MG63 (cell line): ENCODE measurements around the gene DYNC2LI1. TPM values are rescaled to one million over a fixed set of nuclear protein-coding genes. Genes with fewer than 3 reads are reported as not detected.

Source experiments
- DNase-seq: peaks from one replicate; pipeline ENCODE4 v3.0.0-alpha.2; 2020
- H3K27me3 ChIP-seq: fragments of 250-450 bp; sonication (Bioruptor Pico); 2 replicates; pipeline ENCODE4 v1.5.1; 2020; ENCODE audit warnings: mild to moderate bottlenecking, moderate library complexity
- H3K36me3 ChIP-seq: fragments of 250-450 bp; sonication (Bioruptor Pico); 2 replicates; pipeline ENCODE4 v1.5.1; 2020; ENCODE audit warnings: mild to moderate bottlenecking, moderate library complexity
- H3K4me3 ChIP-seq: fragments of 250-450 bp; sonication (Bioruptor Pico); 2 replicates; pipeline ENCODE4 v1.5.1; 2020; ENCODE audit warnings: mild to moderate bottlenecking, moderate library complexity
- H3K9me3 ChIP-seq: fragments of 250-450 bp; sonication (Bioruptor Pico); 2 replicates; pipeline ENCODE4 v1.5.1; 2020; ENCODE audit warnings: mild to moderate bottlenecking, moderate library complexity
- total RNA-seq: library from RNA; depleted of rRNA; stranded (reverse); fragments of >200 nt; shearing (Covaris generic); gene quantifications from 2 replicates; pipeline ENCODE4 v1.2.3, GENCODE V29; 2014; ENCODE audit warnings: low replicate concordance

The DYNC2LI1 gene
- total RNA-seq, 1 experiment from 2014 or later: 22.4 TPM

- Histone ChIP-seq H3K4me3 (no peak overlapping the region), H3K36me3 (no peaks in the 10 kb centered on the region), H3K27me3 (no peaks in the 10 kb centered on the region), H3K9me3 (no peaks in the 10 kb centered on the region)
- DNase-seq: no peak
Observed at GRCh38 chr2:43752302-43752701, 21.5 kb upstream of the DYNC2LI1 start.

- Histone ChIP-seq H3K27me3 (no peaks in the 10 kb centered on the region), H3K4me3 (no peak overlapping the region), H3K36me3 (no peaks in the 10 kb centered on the region), H3K9me3 (no peaks in the 10 kb centered on the region)
- peak; percentile 4 for DNase-seq
Observed at GRCh38 chr2:43754180-43754579, 19.7 kb upstream of the DYNC2LI1 start.

GRCh38 chr2:43758739-43759138 lies 15.1 kb upstream of the DYNC2LI1 start:
- Histone ChIP-seq H3K36me3 (no peaks in the 10 kb centered on the region), H3K4me3 (no peak overlapping the region), H3K9me3 (no peaks in the 10 kb centered on the region), H3K27me3 (no peaks in the 10 kb centered on the region)
- peak; percentile 4 for DNase-seq

- no peaks in the 10 kb centered on the region for H3K9me3 ChIP-seq
- no peaks in the 10 kb centered on the region for H3K36me3 ChIP-seq
- no peaks in the 10 kb centered on the region for H3K27me3 ChIP-seq
- DNase-seq: peak; percentile 17
- H3K4me3 ChIP-seq: no peak overlapping the region
Observed at GRCh38 chr2:43759195-43759594, 14.6 kb upstream of the DYNC2LI1 start.

GRCh38 chr2:43762286-43762685 lies 11.6 kb upstream of the DYNC2LI1 start:
- DNase-seq: no peak
- H3K36me3 ChIP-seq: no peaks in the 10 kb centered on the region
- no peak overlapping the region for H3K4me3 ChIP-seq
- H3K27me3 ChIP-seq: no peaks in the 10 kb centered on the region
- H3K9me3 ChIP-seq: no peaks in the 10 kb centered on the region; the same call in 1 of the 2 replicates

- Histone ChIP-seq H3K4me3 (no peak overlapping the region), H3K27me3 (no peaks in the 10 kb centered on the region), H3K9me3 (no peaks in the 10 kb centered on the region; the same call in 1 of the 2 replicates), H3K36me3 (no peaks in the 10 kb centered on the region)
- no peak for DNase-seq
Observed at GRCh38 chr2:43763091-43763490, 10.7 kb upstream of the DYNC2LI1 start.

GRCh38 chr2:43764086-43764705 lies 9.6 kb upstream of the DYNC2LI1 start:
- Histone ChIP-seq H3K4me3 (no peak overlapping the region), H3K9me3 (no peaks in the 10 kb centered on the region; the same call in 1 of the 2 replicates), H3K27me3 (no peaks in the 10 kb centered on the region), H3K36me3 (no peaks in the 10 kb centered on the region)
- DNase-seq: no peak

- no peak overlapping the region for H3K4me3 ChIP-seq
- H3K9me3 ChIP-seq: no peaks in the 10 kb centered on the region; the same call in 1 of the 2 replicates
- DNase-seq: no peak
- H3K27me3 ChIP-seq: no peaks in the 10 kb centered on the region
- H3K36me3 ChIP-seq: no peaks in the 10 kb centered on the region
Observed at GRCh38 chr2:43766006-43766405, 7.8 kb upstream of the DYNC2LI1 start.

GRCh38 chr2:43774617-43775016 lies 778 bp downstream of the DYNC2LI1 start:
- Histone ChIP-seq H3K9me3 (no peaks in the 10 kb centered on the region), H3K4me3 (peak overlapping the region; percentile 92), H3K36me3 (no peaks in the 10 kb centered on the region; the same call in 1 of the 2 replicates), H3K27me3 (no peaks in the 10 kb centered on the region)
- no peak for DNase-seq

GRCh38 chr2:43776324-43776723 lies 2.5 kb downstream of the DYNC2LI1 start:
- Histone ChIP-seq H3K36me3 (no peaks in the 10 kb centered on the region; the same call in 1 of the 2 replicates), H3K4me3 (no peak overlapping the region), H3K9me3 (no peaks in the 10 kb centered on the region), H3K27me3 (no peaks in the 10 kb centered on the region)
- DNase-seq: no peak

- no peak for DNase-seq
- H3K9me3 ChIP-seq: no peaks in the 10 kb centered on the region
Observed at GRCh38 chr2:43777306-43777926, 3.6 kb downstream of the DYNC2LI1 start.

GRCh38 chr2:43778233-43778632 lies 4.4 kb downstream of the DYNC2LI1 start:
- Histone ChIP-seq H3K36me3 (no peaks in the 10 kb centered on the region; the same call in 1 of the 2 replicates), H3K4me3 (no peak overlapping the region), H3K27me3 (no peaks in the 10 kb centered on the region), H3K9me3 (no peaks in the 10 kb centered on the region)
- DNase-seq: peak; percentile 67

More at GRCh38 chr2:43777306-43777926, 3.6 kb downstream of the DYNC2LI1 start:
- Histone ChIP-seq H3K36me3 (no peaks in the 10 kb centered on the region; the same call in 1 of the 2 replicates), H3K4me3 (no peak overlapping the region), H3K27me3 (no peaks in the 10 kb centered on the region)

- H3K4me3 ChIP-seq: no peak overlapping the region
- no peaks in the 10 kb centered on the region for H3K9me3 ChIP-seq
- no peaks in the 10 kb centered on the region for H3K27me3 ChIP-seq
- no peak for DNase-seq
- H3K36me3 ChIP-seq: no peaks in the 10 kb centered on the region; the same call in 1 of the 2 replicates
Observed at GRCh38 chr2:43787895-43788294, 14.1 kb downstream of the DYNC2LI1 start.

GRCh38 chr2:43788646-43789045 lies 14.8 kb downstream of the DYNC2LI1 start:
- no peak for DNase-seq
- Histone ChIP-seq H3K9me3 (no peaks in the 10 kb centered on the region), H3K36me3 (no peaks in the 10 kb centered on the region; the same call in 1 of the 2 replicates), H3K27me3 (no peaks in the 10 kb centered on the region), H3K4me3 (no peak overlapping the region)

- H3K27me3 ChIP-seq: no peaks in the 10 kb centered on the region
- DNase-seq: no peak
- no peaks in the 10 kb centered on the region for H3K9me3 ChIP-seq
- H3K36me3 ChIP-seq: no peaks in the 10 kb centered on the region; the same call in 1 of the 2 replicates
- H3K4me3 ChIP-seq: no peak overlapping the region
Observed at GRCh38 chr2:43790147-43790546, 16.3 kb downstream of the DYNC2LI1 start.

GRCh38 chr2:43791035-43791765 lies 17.4 kb downstream of the DYNC2LI1 start:
- no peak for DNase-seq
- no peaks in the 10 kb centered on the region; the same call in 1 of the 2 replicates for H3K36me3 ChIP-seq
- no peaks in the 10 kb centered on the region for H3K9me3 ChIP-seq
- H3K4me3 ChIP-seq: no peak overlapping the region
- no peaks in the 10 kb centered on the region for H3K27me3 ChIP-seq

- H3K4me3 ChIP-seq: no peak overlapping the region
- DNase-seq: no peak
- no peaks in the 10 kb centered on the region for H3K9me3 ChIP-seq
- H3K36me3 ChIP-seq: no peaks in the 10 kb centered on the region; the same call in 1 of the 2 replicates
- H3K27me3 ChIP-seq: no peaks in the 10 kb centered on the region
Observed at GRCh38 chr2:43792653-43793052, 18.8 kb downstream of the DYNC2LI1 start.
